ENCODE results near the gene MYOZ3. TPM values are rescaled to one million over a fixed set of nuclear protein-coding genes. Genes with fewer than 3 reads are reported as not detected.

The MYOZ3 gene
- total and polyA plus RNA-seq, 2 of the 8 experiments (the other 6 are each of a cell fraction or from before 2014, with no cell fraction given): 9.6 to 19.1 TPM

- no peak overlapping the region for H3K56ac ChIP-seq (replicated peaks; ENCODE audit: insufficient read length, low read depth, low read length)
- FAIRE-seq: no peak
- no peak overlapping the region for H2AK5ac ChIP-seq (ENCODE audit: low read depth, low read length)
- no peak overlapping the region for H3K4ac ChIP-seq (replicated peaks; ENCODE audit: insufficient read length, low read depth, low read length)
- no peaks in the 10 kb centered on the region for H4K20me1 ChIP-seq (replicated peaks in 1 of 2; ENCODE audit: control insufficient read depth in 1 of 2, insufficient read depth in 2 of 2, low read length in 2 of 2)
- H3K14ac ChIP-seq (ENCODE audit: insufficient read length): no peak overlapping the region
- H2AFZ ChIP-seq (ENCODE audit: low read length): no peak overlapping the region
- H3K4me2 ChIP-seq (ENCODE audit: insufficient read depth in 1 of 2, low read depth in 2 of 2, low read length in 2 of 2): no peak overlapping the region
- no peaks in the 10 kb centered on the region for H3K36me3 ChIP-seq (ENCODE audit: control insufficient read depth in 2 of 4, insufficient read depth in 4 of 4, low read length in 3 of 4)
- ChIA-PET CTCF (ENCODE audit: partially characterized antibody) (interaction anchor here (0.7 to 2.2 kb wide), 5 partner anchors 9 to 64 kb away, joined by 3 to 7 read pairs (median 3); no protein-coding TSS in a partner anchor), POLR2A (ENCODE audit: partially characterized antibody) (interaction anchor here (0.7 kb wide), 1 partner anchor 148 kb away, joined by 3 read pairs; no protein-coding TSS in a partner anchor)
- H2BK12ac ChIP-seq (ENCODE audit: low read depth, low read length): no peak overlapping the region
- no peak overlapping the region for H2BK5ac ChIP-seq (ENCODE audit: low read depth, low read length)
- H3K27me3 ChIP-seq (replicated peaks in 1 of 4; ENCODE audit: control insufficient read depth in 3 of 4, extremely low read depth in 1 of 4, insufficient read depth in 3 of 4, low read length in 3 of 4): no peaks in the 10 kb centered on the region
- no peak overlapping the region for H2BK120ac ChIP-seq (replicated peaks; ENCODE audit: low read depth, low read length)
- no peak overlapping the region for H2BK20ac ChIP-seq (ENCODE audit: low read length)
- H3K4me1 ChIP-seq (replicated peaks in 1 of 4; ENCODE audit: control insufficient read depth in 3 of 4, insufficient read depth in 4 of 4, low read length in 3 of 4): peaks cover 0 to 12% (median 5%) of the 10 kb centered on the region in 4 experiments; a peak in 4 of 7 replicates
- no peak for DNase-seq (ENCODE audit: low read depth in 1 of 2, low spot score in 2 of 2)
- H3K4me3 ChIP-seq (ENCODE audit: extremely low read depth in 1 of 4, insufficient read depth in 2 of 4, low read depth in 3 of 4, low read length in 4 of 4): no peak overlapping the region
- no peaks in the 10 kb centered on the region for H3K79me1 ChIP-seq (ENCODE audit: low read depth, low read length)
- no peaks in the 10 kb centered on the region for H3K79me2 ChIP-seq (ENCODE audit: control insufficient read depth in 1 of 2, insufficient read depth in 2 of 2, low read length in 2 of 2)
- no peaks in the 10 kb centered on the region for H3K9me3 ChIP-seq (ENCODE audit: insufficient read depth in 2 of 2, low read depth in 1 of 2, low read length in 1 of 2)
- H3K23me2 ChIP-seq (ENCODE audit: low read depth, low read length): no peaks in the 10 kb centered on the region
- H3K27ac ChIP-seq (ENCODE audit: low read depth, low read length): no peak overlapping the region
- H4K91ac ChIP-seq (replicated peaks; ENCODE audit: insufficient read length, low read length): no peak overlapping the region
- no peak overlapping the region for H2BK15ac ChIP-seq (ENCODE audit: low read length)
- no peak overlapping the region for H3K23ac ChIP-seq (ENCODE audit: insufficient read length)
- 88% methylated on average over 2 of the region's 2 CpGs; no CpG with 5 or more reads in 1 of the 2 experiments for WGBS, 2 experiments (ENCODE audit: extremely low coverage in 1 of 2, insufficient coverage in 1 of 2, insufficient read length in 1 of 2, insufficient replicate concordance in 2 of 2, low coverage in 1 of 2, low lambda C conversion rate in 2 of 2, missing lambda C conversion rate in 1 of 2)
- no peak overlapping the region for H3K18ac ChIP-seq (ENCODE audit: extremely low read depth, low read length)
- H3K9ac ChIP-seq (replicated peaks in 1 of 4; ENCODE audit: extremely low read depth in 1 of 4, low read depth in 3 of 4, low read length in 3 of 4): no peak overlapping the region
- H4K8ac ChIP-seq (ENCODE audit: extremely low read depth, insufficient read depth, low read length): no peak overlapping the region
- no peak overlapping the region for H4K5ac ChIP-seq (ENCODE audit: insufficient read length, low read depth, low read length)
- TF ChIP-seq CTCF (IDR thresholded peaks at IDR 0.05; ENCODE audit: control extremely low read depth in 1 of 3, insufficient read depth in 1 of 3, low read depth in 1 of 3, low read length in 3 of 3) (no peak), CHD2 (IDR thresholded peaks at IDR 0.05; ENCODE audit: low read length) (no peak), HDAC2 (IDR thresholded peaks at IDR 0.05; ENCODE audit: borderline replicate concordance in 1 of 2, low read depth in 2 of 2, low read length in 2 of 2) (no peak), SIRT6 (IDR thresholded peaks at IDR 0.05; ENCODE audit: low read length) (no peak), ASH2L (IDR thresholded peaks at IDR 0.05; ENCODE audit: low read length) (no peak), POLR2A (IDR thresholded peaks at IDR 0.05; ENCODE audit: control extremely low read depth in 1 of 2, low read depth in 2 of 2, low read length in 2 of 2) (no peak), RAD21 (IDR thresholded peaks at IDR 0.05 in 1 of 2, conservative IDR thresholded peaks at IDR 0.05 in 1 of 2; ENCODE audit: low read depth in 2 of 2, low read length in 2 of 2) (no peak), MAFK (IDR thresholded peaks at IDR 0.05; ENCODE audit: low read depth, low read length) (no peak), RBBP5 (IDR thresholded peaks at IDR 0.05; ENCODE audit: borderline replicate concordance, low read depth, low read length) (no peak), KDM1A (IDR thresholded peaks at IDR 0.05; ENCODE audit: borderline replicate concordance, low read length) (no peak), POLR2AphosphoS5 (IDR thresholded peaks at IDR 0.05; ENCODE audit: low read depth, low read length) (no peak)
Measured at GRCh38 chr5:150633429-150633828, 27.6 kb upstream of the MYOZ3 start.
